HepG2 (cell line): ENCODE results near the gene SIK2. TPM values are rescaled to one million over a fixed set of nuclear protein-coding genes. Genes with fewer than 3 reads are reported as not detected.

Experiments used
- ATAC-seq: fragments of 200-7000 bp; cut with Tn5 transposase; 3 replicates; pipeline ENCODE4 v1.9.1; 2020; ENCODE audit warnings: mild to moderate bottlenecking, moderate library complexity
- BruUV-seq: library from RNA; stranded (reverse); fragments of 400-500 nt; replicated peaks from 2 replicates; lab custom pipeline; 2021; lab: Mats Ljungman, UMichigan
- CTCF ChIA-PET: fragments of 300-600 bp; formaldehyde crosslinking; extraction: SDS; loops from one replicate; lab custom pipeline; 2021; ENCODE audit warnings: low total read pairs, inconsistent platforms, low intra/inter-chr PET ratio; lab: Yijun Ruan, JAX
- POLR2A ChIA-PET: fragments of 350-600 bp; sonication (Branson Sonifier 250); formaldehyde crosslinking; loops from one replicate; lab custom pipeline; 2020; ENCODE audit warnings: antibody characterized with exemption, inconsistent platforms; lab: Yijun Ruan, JAX
- DNase-seq: peaks from one replicate; pipeline ENCODE4 v3.0.0-alpha.2; 2015; ENCODE audit warnings: low spot score
- FAIRE-seq: peaks from 3 replicates; lab custom pipeline; 2011; peaks lifted over from hg19 to GRCh38; lab: Jason Lieb, UNC
- H2AFZ ChIP-seq: one replicate; pipeline ENCODE4 v1.6.1; 2011; ENCODE audit warnings: low read length, inconsistent platforms
- H3K27ac ChIP-seq: fragments of 300-600 bp; 3 replicates; pipeline ENCODE4 v1.8.0; 2011; ENCODE audit warnings: mixed run types, mild to moderate bottlenecking, mixed read lengths, low read length, inconsistent platforms; ENCODE audit not compliant: insufficient read depth; ENCODE audit errors: extremely low read length
- H3K27me3 ChIP-seq, 2 experiments: fragments of 200-600 bp in 1 of 2; 2 replicates in 1 of 2; 3 replicates in 1 of 2; pipeline versions ENCODE4 v1.6.0 to v1.8.0; 2011; ENCODE audit warnings: low read length in 2 of 2, mild to moderate bottlenecking in 2 of 2, moderate library complexity in 2 of 2, inconsistent platforms in 1 of 2; ENCODE audit not compliant: insufficient read depth in 2 of 2, control insufficient read depth in 1 of 2
- H3K36me3 ChIP-seq, 2 experiments: fragments of 200-600 bp in 1 of 2; replicated peaks in 1 of 2; 2 replicates in 1 of 2; 3 replicates in 1 of 2; pipeline versions ENCODE4 v1.5.1 to v1.8.0; 2011; ENCODE audit warnings: low read length in 2 of 2, inconsistent platforms in 1 of 2; ENCODE audit not compliant: insufficient read depth in 2 of 2, control insufficient read depth in 1 of 2
- H3K4me1 ChIP-seq: 2 replicates; pipeline ENCODE4 v1.5.1; 2012; ENCODE audit warnings: low read length, inconsistent platforms; ENCODE audit not compliant: insufficient read depth
- H3K4me2 ChIP-seq: 2 replicates; pipeline ENCODE4 v1.6.0; 2011; ENCODE audit warnings: low read depth, low read length, inconsistent platforms
- H3K4me3 ChIP-seq, 3 experiments: fragments of 200-600 bp in 1 of 3; sonication (generic), shearing (Covaris generic) in 1 of 3; replicated peaks in 1 of 3; 2 replicates each; pipeline ENCODE4 v1.5.1; 2011 to 2016; ENCODE audit warnings: low read length in 3 of 3, inconsistent platforms in 2 of 3, low read depth in 2 of 3, mild to moderate bottlenecking in 2 of 3, control low read depth in 1 of 3, mixed read lengths in 1 of 3; ENCODE audit not compliant: insufficient read depth in 1 of 3
- H3K79me2 ChIP-seq: one replicate; pipeline ENCODE4 v1.6.1; 2011; ENCODE audit warnings: low read length, inconsistent platforms; ENCODE audit not compliant: insufficient read depth
- H3K9ac ChIP-seq: 2 replicates; pipeline ENCODE4 v1.6.0; 2011; ENCODE audit warnings: mild to moderate bottlenecking, low read depth, low read length, inconsistent platforms; ENCODE audit not compliant: insufficient read depth
- H3K9me3 ChIP-seq: 2 replicates; pipeline ENCODE4 v1.5.1; 2012; ENCODE audit warnings: mild to moderate bottlenecking, low read length
- H4K20me1 ChIP-seq: 2 replicates; pipeline ENCODE4 v1.6.0; 2011; ENCODE audit warnings: inconsistent platforms, mild to moderate bottlenecking, low read length, moderate library complexity; ENCODE audit not compliant: insufficient read depth
- ATF7-NPFF ChIP-seq: sonication (generic); formaldehyde crosslinking; IDR thresholded peaks from 2 replicates; pipeline ENCODE4 v1.8.1; 2023; ENCODE audit warnings: mild to moderate bottlenecking, low read depth, missing genetic modification reagents, moderate library complexity
- MTA3 ChIP-seq: sonication (generic); formaldehyde crosslinking; IDR thresholded peaks from 2 replicates; pipeline ENCODE4 v1.4.0; 2020; ENCODE audit warnings: missing genetic modification reagents
- MXI1 ChIP-seq: IDR thresholded peaks from 3 replicates; pipeline ENCODE4 v1.6.1; 2012; ENCODE audit warnings: low read depth, low read length, inconsistent platforms, borderline replicate concordance
- RFXANK ChIP-seq: IDR thresholded peaks from 2 replicates; pipeline ENCODE4 v1.6.1; 2016
- ZNF136 ChIP-seq: sonication (generic); formaldehyde crosslinking; IDR thresholded peaks from 2 replicates; pipeline ENCODE4 v1.8.1; 2022; ENCODE audit warnings: low read depth, mild to moderate bottlenecking, moderate library complexity, missing genetic modification reagents
- ZNF530 ChIP-seq: sonication (generic); formaldehyde crosslinking; IDR thresholded peaks from 2 replicates; pipeline ENCODE4 v1.5.0; 2020; ENCODE audit warnings: low read depth, mild to moderate bottlenecking, missing genetic modification reagents
- ZNF546 ChIP-seq: sonication (generic); formaldehyde crosslinking; conservative IDR thresholded peaks from 2 replicates; pipeline ENCODE4 v1.8.1; 2023; ENCODE audit warnings: mild to moderate bottlenecking, missing genetic modification reagents
- ZNF557 ChIP-seq: sonication (generic); formaldehyde crosslinking; IDR thresholded peaks from 2 replicates; pipeline ENCODE4 v1.4.0; 2020; ENCODE audit warnings: missing genetic modification reagents
- ZNF737 ChIP-seq: sonication (generic); formaldehyde crosslinking; IDR thresholded peaks from 2 replicates; pipeline ENCODE4 v1.5.0; 2020; ENCODE audit warnings: missing genetic modification reagents, mild to moderate bottlenecking, borderline replicate concordance
- ZNF841 ChIP-seq: sonication (generic); formaldehyde crosslinking; IDR thresholded peaks from 2 replicates; pipeline ENCODE4 v1.8.1; 2023; ENCODE audit warnings: missing genetic modification reagents, borderline replicate concordance
- ZNF878 ChIP-seq: sonication (generic); formaldehyde crosslinking; IDR thresholded peaks from 2 replicates; pipeline ENCODE4 v1.8.1; 2023; ENCODE audit warnings: mild to moderate bottlenecking, missing genetic modification reagents, moderate library complexity
- WGBS: methylation state at CpG from one replicate; pipeline ENCODE4 v1.1.6; 2017; ENCODE audit warnings: low lambda C conversion rate; 5-methylcytosine and 5-hydroxymethylcytosine counted together
- in situ Hi-C: cut with HindIII; loops from 2 replicates; pipeline ENCODE4 v1.10.0; 2017; ENCODE audit warnings: low pct_unique_long_range_greater_than_20kb; ENCODE audit not compliant: extremely low pct_ligation_motif_present
- intact Hi-C: fragments of 100-400 bp; cut with micrococcal nuclease; formaldehyde crosslinking; loops from one replicate; pipeline ENCODE4 v1.10.0; 2022; ENCODE audit not compliant: unreplicated experiment
- polyA plus RNA-seq, 8 experiments: library from polyadenylated mRNA; depleted of rRNA in 3 of 8; stranded (reverse) in 7 of 8; unstranded in 1 of 8; fragments of >200 nt; fragmentation: Illumina TruSeq in 4 of 8; extraction: Trizol in 4 of 8; gene quantifications; 2 replicates each; pipeline versions ENCODE4 v1.2.1 to v1.2.3, GENCODE V29; 2011 to 2016; ENCODE audit warnings: low read depth in 4 of 8, missing spikeins in 1 of 8, mixed read lengths in 1 of 8; ENCODE audit not compliant: insufficient read depth in 1 of 8
- total RNA-seq, 5 experiments: library from RNA; depleted of rRNA; stranded (reverse); fragments of >200 nt; fragmentation: Illumina TruSeq; extraction: Trizol; gene quantifications; 2 replicates each; pipeline ENCODE4 v1.2.3, GENCODE V29; 2016; ENCODE audit warnings: low read depth in 1 of 5
- TF ChIP-seq, protein P1 (sequence below): sonication (generic); formaldehyde crosslinking; IDR thresholded peaks from 2 replicates; pipeline ENCODE4 v1.5.1; 2020; ENCODE audit warnings: missing genetic modification reagents, mild to moderate bottlenecking, borderline replicate concordance
- TF ChIP-seq, protein P2 (sequence below): sonication (generic); formaldehyde crosslinking; IDR thresholded peaks from 2 replicates; pipeline ENCODE4 v1.4.0; 2020; ENCODE audit warnings: missing genetic modification reagents, borderline replicate concordance

The SIK2 gene
- total and polyA plus RNA-seq, 2 of the 13 experiments (the other 11 are each of a cell fraction or from before 2014, with no cell fraction given): 8.1 to 15.4 TPM

DNA sequence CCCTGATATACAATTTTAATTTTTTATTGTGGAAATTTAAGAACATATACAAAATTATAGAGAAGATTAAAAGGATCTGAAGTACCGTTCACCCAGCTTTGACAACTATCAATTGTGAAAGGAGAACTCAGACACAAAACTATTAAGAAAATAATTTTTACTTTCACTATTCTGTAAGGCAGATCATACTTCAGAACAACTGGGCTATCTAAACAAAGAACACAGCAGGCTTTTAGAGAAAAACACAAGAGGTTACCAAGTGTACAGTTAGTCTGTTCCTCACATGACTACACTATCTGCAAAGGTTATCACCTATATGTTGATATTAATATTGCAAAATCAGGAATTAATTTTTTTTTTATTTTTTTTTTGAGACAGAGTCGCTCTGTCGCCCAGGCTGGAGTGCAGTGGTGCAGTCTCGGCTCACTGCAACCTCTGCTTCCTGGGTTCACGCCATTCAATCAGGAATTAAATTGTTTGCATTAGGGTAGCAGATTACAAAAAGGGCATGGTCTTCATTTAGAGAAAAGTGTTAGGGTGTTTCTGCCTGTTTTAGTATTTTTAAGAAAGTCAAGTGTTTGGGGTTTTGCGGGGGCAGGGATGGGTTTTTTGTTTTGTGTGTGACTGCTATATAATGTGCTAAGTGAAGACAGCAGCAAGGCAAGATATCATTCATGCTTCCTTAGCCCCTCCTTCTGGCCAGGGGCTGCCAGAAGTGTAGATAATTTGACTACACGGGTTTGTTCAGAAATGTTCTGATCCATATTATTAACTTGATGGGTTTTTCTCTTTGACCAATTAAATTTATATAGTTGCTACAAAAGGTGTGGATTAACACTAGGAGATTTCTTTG, 27.6 kb upstream of the SIK2 start:
- H3K27ac ChIP-seq: no peak overlapping the region
- H3K4me3 ChIP-seq: peak overlapping the region in 1 of 3 experiments; percentile 15; a peak in 1 of 6 replicates
- H3K79me2 ChIP-seq: no peaks in the 10 kb centered on the region
- DNase-seq (no peak), FAIRE-seq (no peak), ATAC-seq (no peak)
- no peaks in the 10 kb centered on the region for H3K36me3 ChIP-seq
- no peaks in the 10 kb centered on the region; a peak in 1 of 5 replicates for H3K27me3 ChIP-seq
- H3K4me2 ChIP-seq: peak overlapping the region; percentile 48
- WGBS: 20% methylated on average over 7 of the region's 7 CpGs
- H3K4me1 ChIP-seq: peaks cover 48% of the 10 kb centered on the region
- no peaks in the 10 kb centered on the region for H3K9me3 ChIP-seq
- in situ Hi-C loops: no loop called here
- ChIA-PET CTCF (no interaction called here), POLR2A (no interaction called here)
- TF ChIP-seq MTA3 (CRISPR knock-in tag) (no peak), ZNF878 (CRISPR knock-in tag) (no peak), ZNF737 (CRISPR knock-in tag) (no peak), ZNF841 (CRISPR knock-in tag) (no peak)
- intact Hi-C loops: no loop called here
- H3K9ac ChIP-seq: no peak overlapping the region
- no TSS peak for BruUV-seq
- no peak overlapping the region for H2AFZ ChIP-seq
- no peaks in the 10 kb centered on the region for H4K20me1 ChIP-seq

DNA sequence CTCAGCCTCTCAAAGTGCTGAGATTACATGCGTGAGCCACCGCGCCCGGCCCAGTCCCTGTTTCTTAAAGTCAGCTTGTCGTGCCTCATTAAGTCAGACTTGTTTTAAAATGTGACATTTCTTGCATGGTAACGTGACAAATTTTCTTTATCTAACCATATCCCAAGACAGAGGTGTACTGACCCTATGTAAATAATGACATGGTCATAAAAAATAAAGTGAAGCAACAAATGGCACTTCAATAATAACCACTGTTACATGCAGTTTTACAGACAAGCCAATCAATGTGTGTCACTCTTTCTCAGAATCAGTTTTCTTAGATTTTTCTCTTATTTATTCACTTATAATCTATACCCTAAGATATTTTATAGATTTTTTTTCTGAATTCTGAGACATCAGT, 26.5 kb upstream of the SIK2 start:
- intact Hi-C loops: no loop called here
- in situ Hi-C loops: no loop called here
- no peak overlapping the region for H3K9ac ChIP-seq
- BruUV-seq: no TSS peak
- no peak for FAIRE-seq
- H3K79me2 ChIP-seq: no peaks in the 10 kb centered on the region
- no peak overlapping the region for H3K27ac ChIP-seq
- H2AFZ ChIP-seq: no peak overlapping the region
- CTCF ChIA-PET: no interaction called here
- no peak overlapping the region for H3K4me3 ChIP-seq
- no peaks in the 10 kb centered on the region for H3K9me3 ChIP-seq
- H3K4me2 ChIP-seq: no peak overlapping the region
- H4K20me1 ChIP-seq: no peaks in the 10 kb centered on the region
- no peak for ATAC-seq
- DNase-seq: no peak
- POLR2A ChIA-PET: no interaction called here
- peaks cover 38% of the 10 kb centered on the region for H3K4me1 ChIP-seq
- 66% methylated on average over 6 of the region's 6 CpGs for WGBS
- no peaks in the 10 kb centered on the region for H3K36me3 ChIP-seq
- no peaks in the 10 kb centered on the region; a peak in 1 of 5 replicates for H3K27me3 ChIP-seq
- TF ChIP-seq, protein P1, sequence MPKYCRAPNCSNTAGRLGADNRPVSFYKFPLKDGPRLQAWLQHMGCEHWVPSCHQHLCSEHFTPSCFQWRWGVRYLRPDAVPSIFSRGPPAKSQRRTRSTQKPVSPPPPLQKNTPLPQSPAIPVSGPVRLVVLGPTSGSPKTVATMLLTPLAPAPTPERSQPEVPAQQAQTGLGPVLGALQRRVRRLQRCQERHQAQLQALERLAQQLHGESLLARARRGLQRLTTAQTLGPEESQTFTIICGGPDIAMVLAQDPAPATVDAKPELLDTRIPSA (CRISPR knock-in tag): no peak
- TF ChIP-seq ZNF557 (CRISPR knock-in tag) (no peak), RFXANK (no peak), ATF7-NPFF (no peak), ZNF136 (CRISPR knock-in tag) (no peak), ZNF530 (no peak), MXI1 (no peak), ZNF546 (CRISPR knock-in tag) (no peak)
- TF ChIP-seq, protein P2, sequence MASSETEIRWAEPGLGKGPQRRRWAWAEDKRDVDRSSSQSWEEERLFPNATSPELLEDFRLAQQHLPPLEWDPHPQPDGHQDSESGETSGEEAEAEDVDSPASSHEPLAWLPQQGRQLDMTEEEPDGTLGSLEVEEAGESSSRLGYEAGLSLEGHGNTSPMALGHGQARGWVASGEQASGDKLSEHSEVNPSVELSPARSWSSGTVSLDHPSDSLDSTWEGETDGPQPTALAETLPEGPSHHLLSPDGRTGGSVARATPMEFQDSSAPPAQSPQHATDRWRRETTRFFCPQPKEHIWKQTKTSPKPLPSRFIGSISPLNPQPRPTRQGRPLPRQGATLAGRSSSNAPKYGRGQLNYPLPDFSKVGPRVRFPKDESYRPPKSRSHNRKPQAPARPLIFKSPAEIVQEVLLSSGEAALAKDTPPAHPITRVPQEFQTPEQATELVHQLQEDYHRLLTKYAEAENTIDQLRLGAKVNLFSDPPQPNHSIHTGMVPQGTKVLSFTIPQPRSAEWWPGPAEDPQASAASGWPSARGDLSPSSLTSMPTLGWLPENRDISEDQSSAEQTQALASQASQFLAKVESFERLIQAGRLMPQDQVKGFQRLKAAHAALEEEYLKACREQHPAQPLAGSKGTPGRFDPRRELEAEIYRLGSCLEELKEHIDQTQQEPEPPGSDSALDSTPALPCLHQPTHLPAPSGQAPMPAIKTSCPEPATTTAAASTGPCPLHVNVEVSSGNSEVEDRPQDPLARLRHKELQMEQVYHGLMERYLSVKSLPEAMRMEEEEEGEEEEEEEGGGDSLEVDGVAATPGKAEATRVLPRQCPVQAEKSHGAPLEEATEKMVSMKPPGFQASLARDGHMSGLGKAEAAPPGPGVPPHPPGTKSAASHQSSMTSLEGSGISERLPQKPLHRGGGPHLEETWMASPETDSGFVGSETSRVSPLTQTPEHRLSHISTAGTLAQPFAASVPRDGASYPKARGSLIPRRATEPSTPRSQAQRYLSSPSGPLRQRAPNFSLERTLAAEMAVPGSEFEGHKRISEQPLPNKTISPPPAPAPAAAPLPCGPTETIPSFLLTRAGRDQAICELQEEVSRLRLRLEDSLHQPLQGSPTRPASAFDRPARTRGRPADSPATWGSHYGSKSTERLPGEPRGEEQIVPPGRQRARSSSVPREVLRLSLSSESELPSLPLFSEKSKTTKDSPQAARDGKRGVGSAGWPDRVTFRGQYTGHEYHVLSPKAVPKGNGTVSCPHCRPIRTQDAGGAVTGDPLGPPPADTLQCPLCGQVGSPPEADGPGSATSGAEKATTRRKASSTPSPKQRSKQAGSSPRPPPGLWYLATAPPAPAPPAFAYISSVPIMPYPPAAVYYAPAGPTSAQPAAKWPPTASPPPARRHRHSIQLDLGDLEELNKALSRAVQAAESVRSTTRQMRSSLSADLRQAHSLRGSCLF (CRISPR knock-in tag): no peak
